HepG2 (cell line): Measurements from ENCODE around the gene NHSL1. TPM values are rescaled to one million over a fixed set of nuclear protein-coding genes. Genes with fewer than 3 reads are reported as not detected.
A peak's percentile ranks its signal among the peaks of the same experiment; 100 is the strongest.

Source experiments
- ATAC-seq: fragments of 200-7000 bp; cut with Tn5 transposase; 3 replicates; pipeline ENCODE4 v1.9.1; 2020; ENCODE audit warnings: mild to moderate bottlenecking, moderate library complexity
- BruUV-seq: library from RNA; stranded (reverse); fragments of 400-500 nt; replicated peaks from 2 replicates; lab custom pipeline; 2021; lab: Mats Ljungman, UMichigan
- CTCF ChIA-PET: fragments of 300-600 bp; formaldehyde crosslinking; extraction: SDS; loops from one replicate; lab custom pipeline; 2021; ENCODE audit warnings: low total read pairs, inconsistent platforms, low intra/inter-chr PET ratio; lab: Yijun Ruan, JAX
- POLR2A ChIA-PET: fragments of 350-600 bp; sonication (Branson Sonifier 250); formaldehyde crosslinking; loops from one replicate; lab custom pipeline; 2020; ENCODE audit warnings: antibody characterized with exemption, inconsistent platforms; lab: Yijun Ruan, JAX
- DNase-seq: peaks from one replicate; pipeline ENCODE4 v3.0.0-alpha.2; 2015; ENCODE audit warnings: low spot score
- FAIRE-seq: peaks from 3 replicates; lab custom pipeline; 2011; peaks lifted over from hg19 to GRCh38; lab: Jason Lieb, UNC
- H2AFZ ChIP-seq: one replicate; pipeline ENCODE4 v1.6.1; 2011; ENCODE audit warnings: low read length, inconsistent platforms
- H3K27ac ChIP-seq: fragments of 300-600 bp; 3 replicates; pipeline ENCODE4 v1.8.0; 2011; ENCODE audit warnings: mixed run types, mild to moderate bottlenecking, mixed read lengths, low read length, inconsistent platforms; ENCODE audit not compliant: insufficient read depth; ENCODE audit errors: extremely low read length
- H3K27me3 ChIP-seq, 2 experiments: fragments of 200-600 bp in 1 of 2; 2 replicates in 1 of 2; 3 replicates in 1 of 2; pipeline versions ENCODE4 v1.6.0 to v1.8.0; 2011; ENCODE audit warnings: low read length in 2 of 2, mild to moderate bottlenecking in 2 of 2, moderate library complexity in 2 of 2, inconsistent platforms in 1 of 2; ENCODE audit not compliant: insufficient read depth in 2 of 2, control insufficient read depth in 1 of 2
- H3K36me3 ChIP-seq, 2 experiments: fragments of 200-600 bp in 1 of 2; replicated peaks in 1 of 2; 2 replicates in 1 of 2; 3 replicates in 1 of 2; pipeline versions ENCODE4 v1.5.1 to v1.8.0; 2011; ENCODE audit warnings: low read length in 2 of 2, inconsistent platforms in 1 of 2; ENCODE audit not compliant: insufficient read depth in 2 of 2, control insufficient read depth in 1 of 2
- H3K4me1 ChIP-seq: 2 replicates; pipeline ENCODE4 v1.5.1; 2012; ENCODE audit warnings: low read length, inconsistent platforms; ENCODE audit not compliant: insufficient read depth
- H3K4me2 ChIP-seq: 2 replicates; pipeline ENCODE4 v1.6.0; 2011; ENCODE audit warnings: low read depth, low read length, inconsistent platforms
- H3K4me3 ChIP-seq, 3 experiments: fragments of 200-600 bp in 1 of 3; sonication (generic), shearing (Covaris generic) in 1 of 3; replicated peaks in 1 of 3; 2 replicates each; pipeline ENCODE4 v1.5.1; 2011 to 2016; ENCODE audit warnings: low read length in 3 of 3, inconsistent platforms in 2 of 3, low read depth in 2 of 3, mild to moderate bottlenecking in 2 of 3, control low read depth in 1 of 3, mixed read lengths in 1 of 3; ENCODE audit not compliant: insufficient read depth in 1 of 3
- H3K79me2 ChIP-seq: one replicate; pipeline ENCODE4 v1.6.1; 2011; ENCODE audit warnings: low read length, inconsistent platforms; ENCODE audit not compliant: insufficient read depth
- H3K9ac ChIP-seq: 2 replicates; pipeline ENCODE4 v1.6.0; 2011; ENCODE audit warnings: mild to moderate bottlenecking, low read depth, low read length, inconsistent platforms; ENCODE audit not compliant: insufficient read depth
- H3K9me3 ChIP-seq: 2 replicates; pipeline ENCODE4 v1.5.1; 2012; ENCODE audit warnings: mild to moderate bottlenecking, low read length
- H4K20me1 ChIP-seq: 2 replicates; pipeline ENCODE4 v1.6.0; 2011; ENCODE audit warnings: inconsistent platforms, mild to moderate bottlenecking, low read length, moderate library complexity; ENCODE audit not compliant: insufficient read depth
- KLF6 ChIP-seq: IDR thresholded peaks from 2 replicates; pipeline ENCODE4 v1.8.0; 2016; ENCODE audit warnings: missing biosample characterization, missing genetic modification reagents
- PAF1 ChIP-seq: IDR thresholded peaks from 2 replicates; pipeline ENCODE4 v1.6.1; 2016; ENCODE audit warnings: missing genetic modification reagents, missing compliant biosample characterization
- POLR2A ChIP-seq, 2 experiments: IDR thresholded peaks; 2 replicates each; pipeline ENCODE4 v1.6.1; 2011; ENCODE audit warnings: low read depth in 2 of 2, low read length in 2 of 2, mild to moderate bottlenecking in 1 of 2, moderate library complexity in 1 of 2; ENCODE audit not compliant: insufficient read depth in 1 of 2
- SMYD3 ChIP-seq: sonication (generic); formaldehyde crosslinking; IDR thresholded peaks from 2 replicates; pipeline ENCODE4 v1.8.1; 2023; ENCODE audit warnings: mild to moderate bottlenecking, missing genetic modification reagents
- THAP11 ChIP-seq: IDR thresholded peaks from 2 replicates; pipeline ENCODE4 v1.6.1; 2016; ENCODE audit warnings: missing biosample characterization, missing genetic modification reagents
- ZFP36L2 ChIP-seq: sonication (generic); formaldehyde crosslinking; IDR thresholded peaks from 2 replicates; pipeline ENCODE4 v1.4.0; 2020; ENCODE audit warnings: missing genetic modification reagents
- ZNF446 ChIP-seq: sonication (generic); formaldehyde crosslinking; IDR thresholded peaks from 2 replicates; pipeline ENCODE4 v1.5.0; 2020; ENCODE audit warnings: mild to moderate bottlenecking, missing genetic modification reagents
- ZNF569 ChIP-seq: sonication (generic); formaldehyde crosslinking; IDR thresholded peaks from 2 replicates; pipeline ENCODE4 v1.5.0; 2020; ENCODE audit warnings: mild to moderate bottlenecking, missing genetic modification reagents, moderate library complexity, borderline replicate concordance
- ZSCAN5A ChIP-seq: sonication (generic); formaldehyde crosslinking; IDR thresholded peaks from 2 replicates; pipeline ENCODE4 v1.8.0; 2022; ENCODE audit warnings: mild to moderate bottlenecking, missing genetic modification reagents, borderline replicate concordance
- WGBS: methylation state at CpG from one replicate; pipeline ENCODE4 v1.1.6; 2017; ENCODE audit warnings: low lambda C conversion rate; 5-methylcytosine and 5-hydroxymethylcytosine counted together
- in situ Hi-C: cut with HindIII; loops from 2 replicates; pipeline ENCODE4 v1.10.0; 2017; ENCODE audit warnings: low pct_unique_long_range_greater_than_20kb; ENCODE audit not compliant: extremely low pct_ligation_motif_present
- intact Hi-C: fragments of 100-400 bp; cut with micrococcal nuclease; formaldehyde crosslinking; loops from one replicate; pipeline ENCODE4 v1.10.0; 2022; ENCODE audit not compliant: unreplicated experiment
- polyA plus RNA-seq, 8 experiments: library from polyadenylated mRNA; depleted of rRNA in 3 of 8; stranded (reverse) in 7 of 8; unstranded in 1 of 8; fragments of >200 nt; fragmentation: Illumina TruSeq in 4 of 8; extraction: Trizol in 4 of 8; gene quantifications; 2 replicates each; pipeline versions ENCODE4 v1.2.1 to v1.2.3, GENCODE V29; 2011 to 2016; ENCODE audit warnings: low read depth in 4 of 8, missing spikeins in 1 of 8, mixed read lengths in 1 of 8; ENCODE audit not compliant: insufficient read depth in 1 of 8
- total RNA-seq, 5 experiments: library from RNA; depleted of rRNA; stranded (reverse); fragments of >200 nt; fragmentation: Illumina TruSeq; extraction: Trizol; gene quantifications; 2 replicates each; pipeline ENCODE4 v1.2.3, GENCODE V29; 2016; ENCODE audit warnings: low read depth in 1 of 5
- TF ChIP-seq, protein P1 (sequence below): sonication (generic); formaldehyde crosslinking; IDR thresholded peaks from 2 replicates; pipeline ENCODE4 v1.4.0; 2020; ENCODE audit warnings: mild to moderate bottlenecking, missing genetic modification reagents
- TF ChIP-seq, protein P2 (sequence below): sonication (generic); formaldehyde crosslinking; IDR thresholded peaks from 2 replicates; pipeline ENCODE4 v1.4.0; 2020; ENCODE audit warnings: mild to moderate bottlenecking, missing genetic modification reagents
- TF ChIP-seq, protein P3 (sequence below): sonication (generic); formaldehyde crosslinking; IDR thresholded peaks from 2 replicates; pipeline ENCODE4 v1.5.1; 2020; ENCODE audit warnings: missing genetic modification reagents, mild to moderate bottlenecking, borderline replicate concordance
- TF ChIP-seq, protein P4 (sequence below): sonication (generic); formaldehyde crosslinking; IDR thresholded peaks from 2 replicates; pipeline ENCODE4 v1.4.0; 2020; ENCODE audit warnings: missing genetic modification reagents, borderline replicate concordance

The NHSL1 gene
- total and polyA plus RNA-seq, 2 of the 13 experiments (the other 11 are each of a cell fraction or from before 2014, with no cell fraction given): 24.9 to 53.6 TPM

GRCh38 chr6:138430361-138431145, 68.7 kb downstream of the NHSL1 start (continued):
- TF ChIP-seq, protein P1, sequence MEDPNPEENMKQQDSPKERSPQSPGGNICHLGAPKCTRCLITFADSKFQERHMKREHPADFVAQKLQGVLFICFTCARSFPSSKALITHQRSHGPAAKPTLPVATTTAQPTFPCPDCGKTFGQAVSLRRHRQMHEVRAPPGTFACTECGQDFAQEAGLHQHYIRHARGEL (CRISPR knock-in tag): no peak
- TF ChIP-seq, protein P2, sequence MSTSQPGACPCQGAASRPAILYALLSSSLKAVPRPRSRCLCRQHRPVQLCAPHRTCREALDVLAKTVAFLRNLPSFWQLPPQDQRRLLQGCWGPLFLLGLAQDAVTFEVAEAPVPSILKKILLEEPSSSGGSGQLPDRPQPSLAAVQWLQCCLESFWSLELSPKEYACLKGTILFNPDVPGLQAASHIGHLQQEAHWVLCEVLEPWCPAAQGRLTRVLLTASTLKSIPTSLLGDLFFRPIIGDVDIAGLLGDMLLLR (CRISPR knock-in tag): 0 out of 2 replicates have a peak, but pooled peaks have one; percentile 22
- TF ChIP-seq SMYD3 (no peak), ZNF446 (CRISPR knock-in tag) (no peak), ZFP36L2 (CRISPR knock-in tag) (no peak), ZNF569 (CRISPR knock-in tag) (no peak), PAF1 (0 out of 2 replicates have a peak, but pooled peaks have one; percentile 46)
- TF ChIP-seq, all 625 proteins: peak for 5

DNA sequence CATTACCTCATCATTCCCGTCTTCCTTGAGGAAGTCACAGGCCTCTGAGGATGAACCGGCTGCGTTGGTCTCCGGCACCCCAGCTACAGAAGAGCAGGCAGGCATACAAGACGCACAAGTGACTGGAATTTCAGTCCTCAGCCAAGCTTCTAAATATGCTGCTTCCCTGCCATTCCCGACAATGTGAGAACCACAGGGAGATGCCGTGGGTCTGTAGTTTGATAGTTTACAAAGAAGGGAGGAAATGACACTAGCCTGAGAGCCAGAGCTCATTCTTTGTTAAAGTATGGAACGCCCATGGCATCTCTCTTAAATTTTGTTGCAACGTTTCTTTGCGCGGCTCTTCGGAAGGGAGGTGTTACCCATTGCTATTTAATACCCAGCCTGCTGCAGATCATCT, 69.5 kb downstream of the NHSL1 start:
- Histone ChIP-seq H4K20me1 (no peaks in the 10 kb centered on the region), H3K9me3 (no peaks in the 10 kb centered on the region), H3K4me2 (no peak overlapping the region), H3K79me2 (no peaks in the 10 kb centered on the region), H3K27me3 (no peaks in the 10 kb centered on the region), H3K4me3 (no peak overlapping the region), H3K9ac (no peak overlapping the region), H3K36me3 (peaks cover 46 to 92% of the 10 kb centered on the region in 2 experiments), H2AFZ (no peak overlapping the region), H3K4me1 (no peaks in the 10 kb centered on the region), H3K27ac (no peak overlapping the region)
- CTCF ChIA-PET: interaction anchor here (1.1 to 3.0 kb wide), 4 partner anchors 75 to 336 kb away, joined by 3 to 31 read pairs (median 12); no protein-coding TSS in a partner anchor
- ATAC-seq (no peak), DNase-seq (no peak), FAIRE-seq (no peak)
- POLR2A ChIA-PET: no interaction called here
- intact Hi-C loops (loop anchor here (1.0 to 2.0 kb wide), 2 partner anchors 79 to 161 kb away; no protein-coding TSS in a partner anchor), in situ Hi-C loops (loop anchor here (5.0 to 10.0 kb wide), 3 partner anchors 78 to 335 kb away; no protein-coding TSS in a partner anchor)
- no TSS peak for BruUV-seq
- WGBS: 97% methylated on average over 12 of the region's 12 CpGs
- TF ChIP-seq, protein P3, sequence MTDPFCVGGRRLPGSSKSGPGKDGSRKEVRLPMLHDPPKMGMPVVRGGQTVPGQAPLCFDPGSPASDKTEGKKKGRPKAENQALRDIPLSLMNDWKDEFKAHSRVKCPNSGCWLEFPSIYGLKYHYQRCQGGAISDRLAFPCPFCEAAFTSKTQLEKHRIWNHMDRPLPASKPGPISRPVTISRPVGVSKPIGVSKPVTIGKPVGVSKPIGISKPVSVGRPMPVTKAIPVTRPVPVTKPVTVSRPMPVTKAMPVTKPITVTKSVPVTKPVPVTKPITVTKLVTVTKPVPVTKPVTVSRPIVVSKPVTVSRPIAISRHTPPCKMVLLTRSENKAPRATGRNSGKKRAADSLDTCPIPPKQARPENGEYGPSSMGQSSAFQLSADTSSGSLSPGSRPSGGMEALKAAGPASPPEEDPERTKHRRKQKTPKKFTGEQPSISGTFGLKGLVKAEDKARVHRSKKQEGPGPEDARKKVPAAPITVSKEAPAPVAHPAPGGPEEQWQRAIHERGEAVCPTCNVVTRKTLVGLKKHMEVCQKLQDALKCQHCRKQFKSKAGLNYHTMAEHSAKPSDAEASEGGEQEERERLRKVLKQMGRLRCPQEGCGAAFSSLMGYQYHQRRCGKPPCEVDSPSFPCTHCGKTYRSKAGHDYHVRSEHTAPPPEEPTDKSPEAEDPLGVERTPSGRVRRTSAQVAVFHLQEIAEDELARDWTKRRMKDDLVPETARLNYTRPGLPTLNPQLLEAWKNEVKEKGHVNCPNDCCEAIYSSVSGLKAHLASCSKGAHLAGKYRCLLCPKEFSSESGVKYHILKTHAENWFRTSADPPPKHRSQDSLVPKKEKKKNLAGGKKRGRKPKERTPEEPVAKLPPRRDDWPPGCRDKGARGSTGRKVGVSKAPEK (CRISPR knock-in tag): no peak
- TF ChIP-seq POLR2A (IDR thresholded peaks at IDR 0.05; ENCODE audit: insufficient read depth in 1 of 2, low read depth in 2 of 2, low read length in 2 of 2): 0 out of 4 replicates have a peak, but pooled peaks of 1 of the 2 experiments have one; percentile 6
- TF ChIP-seq ZSCAN5A (CRISPR knock-in tag): no peak
- TF ChIP-seq KLF6 (CRISPR knock-in tag): no peak
- TF ChIP-seq, protein P4, sequence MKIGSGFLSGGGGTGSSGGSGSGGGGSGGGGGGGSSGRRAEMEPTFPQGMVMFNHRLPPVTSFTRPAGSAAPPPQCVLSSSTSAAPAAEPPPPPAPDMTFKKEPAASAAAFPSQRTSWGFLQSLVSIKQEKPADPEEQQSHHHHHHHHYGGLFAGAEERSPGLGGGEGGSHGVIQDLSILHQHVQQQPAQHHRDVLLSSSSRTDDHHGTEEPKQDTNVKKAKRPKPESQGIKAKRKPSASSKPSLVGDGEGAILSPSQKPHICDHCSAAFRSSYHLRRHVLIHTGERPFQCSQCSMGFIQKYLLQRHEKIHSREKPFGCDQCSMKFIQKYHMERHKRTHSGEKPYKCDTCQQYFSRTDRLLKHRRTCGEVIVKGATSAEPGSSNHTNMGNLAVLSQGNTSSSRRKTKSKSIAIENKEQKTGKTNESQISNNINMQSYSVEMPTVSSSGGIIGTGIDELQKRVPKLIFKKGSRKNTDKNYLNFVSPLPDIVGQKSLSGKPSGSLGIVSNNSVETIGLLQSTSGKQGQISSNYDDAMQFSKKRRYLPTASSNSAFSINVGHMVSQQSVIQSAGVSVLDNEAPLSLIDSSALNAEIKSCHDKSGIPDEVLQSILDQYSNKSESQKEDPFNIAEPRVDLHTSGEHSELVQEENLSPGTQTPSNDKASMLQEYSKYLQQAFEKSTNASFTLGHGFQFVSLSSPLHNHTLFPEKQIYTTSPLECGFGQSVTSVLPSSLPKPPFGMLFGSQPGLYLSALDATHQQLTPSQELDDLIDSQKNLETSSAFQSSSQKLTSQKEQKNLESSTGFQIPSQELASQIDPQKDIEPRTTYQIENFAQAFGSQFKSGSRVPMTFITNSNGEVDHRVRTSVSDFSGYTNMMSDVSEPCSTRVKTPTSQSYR (CRISPR knock-in tag): no peak
- TF ChIP-seq THAP11 (CRISPR knock-in tag): no peak
